Measurements from ENCODE around the gene RNU6-8. TPM values are rescaled to one million over a fixed set of nuclear protein-coding genes. Genes with fewer than 3 reads are reported as not detected.

Gene RNU6-8
- not detected for total RNA-seq

- DNase-seq (ENCODE audit: low spot score in 2 of 2) = peak; percentile 59 to 95
- no peak for TF ChIP-seq CTCF (IDR thresholded peaks at IDR 0.05)
- no peak for TF ChIP-seq POLR2A (IDR thresholded peaks at IDR 0.05)
- WGBS, 2 donors = 0 to 3% methylated on average over 49 to 57 of the region's 57 CpGs
- intact Hi-C loops (cut with DNase I; ENCODE audit: low total_unique reads) = no loop called here
- H3K4me3 ChIP-seq (ENCODE audit: low read depth, poor library complexity, severe bottlenecking) = peak within 1 kb of the TSS; percentile 50
Measured at GRCh38 chr14:32202998-32203882, at the start of gene RNU6-8. RNU6-8 (minus strand) TSS chr14:32203269.

GRCh38 chr14:32252030-32252670, 49.1 kb upstream of the RNU6-8 start:
- H3K4me3 ChIP-seq (ENCODE audit: low read depth, poor library complexity, severe bottlenecking) = no peak overlapping the region
- intact Hi-C loops (cut with DNase I; ENCODE audit: low total_unique reads) = loop anchor here (5.0 to 10.0 kb wide), 3 partner anchors 180 to 737 kb away; no protein-coding TSS in a partner anchor
- WGBS, 2 donors = 51 to 61% methylated on average over 3 of the region's 3 CpGs
- no peak for TF ChIP-seq POLR2A (IDR thresholded peaks at IDR 0.05)
- no peak for TF ChIP-seq CTCF (IDR thresholded peaks at IDR 0.05)
- peak in 1 of 2 donors; percentile 58 for DNase-seq (ENCODE audit: low spot score in 2 of 2)

- no peak for TF ChIP-seq CTCF (IDR thresholded peaks at IDR 0.05)
- TF ChIP-seq POLR2A (IDR thresholded peaks at IDR 0.05) = no peak
- intact Hi-C loops (cut with DNase I; ENCODE audit: low total_unique reads) = loop anchor here (5.0 to 10.0 kb wide), 3 partner anchors 179 to 737 kb away; no protein-coding TSS in a partner anchor
Measured at GRCh38 chr14:32251530-32251929, 48.5 kb upstream of the RNU6-8 start.

GRCh38 chr14:32250681-32251080, 47.6 kb upstream of the RNU6-8 start:
- no peak for DNase-seq (ENCODE audit: low spot score in 2 of 2)
- intact Hi-C loops (cut with DNase I; ENCODE audit: low total_unique reads) = loop anchor here (5.0 to 10.0 kb wide), 3 partner anchors 178 to 736 kb away; no protein-coding TSS in a partner anchor
- no peak for TF ChIP-seq POLR2A (IDR thresholded peaks at IDR 0.05)
- TF ChIP-seq CTCF (IDR thresholded peaks at IDR 0.05) = no peak
- no peak overlapping the region for H3K4me3 ChIP-seq (ENCODE audit: low read depth, poor library complexity, severe bottlenecking)
- 85 to 88% methylated on average over 3 of the region's 3 CpGs for WGBS, 2 donors

More at GRCh38 chr14:32251530-32251929, 48.5 kb upstream of the RNU6-8 start:
- no peak for DNase-seq (ENCODE audit: low spot score in 2 of 2)
- H3K4me3 ChIP-seq (ENCODE audit: low read depth, poor library complexity, severe bottlenecking) = no peak overlapping the region
- 52 to 70% methylated on average over 4 of the region's 4 CpGs for WGBS, 2 donors

- intact Hi-C loops (cut with DNase I; ENCODE audit: low total_unique reads) = loop anchor here (5.0 to 10.0 kb wide), 3 partner anchors 177 to 735 kb away; no protein-coding TSS in a partner anchor
- TF ChIP-seq CTCF (IDR thresholded peaks at IDR 0.05) (no peak), POLR2A (IDR thresholded peaks at IDR 0.05) (no peak)
- DNase-seq (ENCODE audit: low spot score in 2 of 2) = no peak
- 85 to 86% methylated on average over 4 of the region's 4 CpGs for WGBS, 2 donors
- no peak overlapping the region for H3K4me3 ChIP-seq (ENCODE audit: low read depth, poor library complexity, severe bottlenecking)
Measured at GRCh38 chr14:32249780-32250179, 46.7 kb upstream of the RNU6-8 start.

Measured in lower leg skin (tissue), 4 donors.